GM12865 (cell line): ENCODE results near the gene LGR4.

Experiments
- DNase-seq: peaks from one replicate; pipeline ENCODE4 v3.0.0; 2010; ENCODE audit warnings: low read depth
- H3K4me3 ChIP-seq: 2 replicates; pipeline ENCODE4 v1.5.1; 2011; ENCODE audit warnings: mild to moderate bottlenecking, low read depth, low read length, control low read depth
- TF ChIP-seq, protein P1 (sequence below): IDR thresholded peaks from 2 replicates; pipeline ENCODE4 v1.5.1; 2011; ENCODE audit warnings: low read length, control low read depth, low read depth, inconsistent platforms; ENCODE audit not compliant: insufficient read depth; ENCODE audit errors: missing control alignments

The LGR4 gene

DNA sequence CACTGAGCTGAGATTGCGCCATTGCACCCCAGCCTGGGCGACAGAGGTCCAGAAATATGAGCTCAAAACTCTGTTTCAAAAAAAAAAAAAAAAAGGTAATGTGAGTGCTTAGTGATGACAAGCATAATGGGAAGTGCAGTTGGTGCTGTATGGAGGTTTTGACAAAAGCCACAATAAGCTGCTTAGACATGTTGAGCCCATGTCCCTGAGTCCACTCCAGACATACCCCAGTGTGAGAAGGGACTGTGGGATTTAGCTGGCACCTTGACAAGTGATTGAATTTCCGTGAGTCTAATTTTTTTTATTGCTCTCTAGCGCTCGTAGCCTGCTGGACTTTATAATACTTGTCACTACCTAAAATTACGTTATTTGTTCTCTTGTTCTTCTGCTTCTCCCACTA, 15.1 kb upstream of the LGR4 start:
- TF ChIP-seq, protein P1, sequence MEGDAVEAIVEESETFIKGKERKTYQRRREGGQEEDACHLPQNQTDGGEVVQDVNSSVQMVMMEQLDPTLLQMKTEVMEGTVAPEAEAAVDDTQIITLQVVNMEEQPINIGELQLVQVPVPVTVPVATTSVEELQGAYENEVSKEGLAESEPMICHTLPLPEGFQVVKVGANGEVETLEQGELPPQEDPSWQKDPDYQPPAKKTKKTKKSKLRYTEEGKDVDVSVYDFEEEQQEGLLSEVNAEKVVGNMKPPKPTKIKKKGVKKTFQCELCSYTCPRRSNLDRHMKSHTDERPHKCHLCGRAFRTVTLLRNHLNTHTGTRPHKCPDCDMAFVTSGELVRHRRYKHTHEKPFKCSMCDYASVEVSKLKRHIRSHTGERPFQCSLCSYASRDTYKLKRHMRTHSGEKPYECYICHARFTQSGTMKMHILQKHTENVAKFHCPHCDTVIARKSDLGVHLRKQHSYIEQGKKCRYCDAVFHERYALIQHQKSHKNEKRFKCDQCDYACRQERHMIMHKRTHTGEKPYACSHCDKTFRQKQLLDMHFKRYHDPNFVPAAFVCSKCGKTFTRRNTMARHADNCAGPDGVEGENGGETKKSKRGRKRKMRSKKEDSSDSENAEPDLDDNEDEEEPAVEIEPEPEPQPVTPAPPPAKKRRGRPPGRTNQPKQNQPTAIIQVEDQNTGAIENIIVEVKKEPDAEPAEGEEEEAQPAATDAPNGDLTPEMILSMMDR: no peak

DNA sequence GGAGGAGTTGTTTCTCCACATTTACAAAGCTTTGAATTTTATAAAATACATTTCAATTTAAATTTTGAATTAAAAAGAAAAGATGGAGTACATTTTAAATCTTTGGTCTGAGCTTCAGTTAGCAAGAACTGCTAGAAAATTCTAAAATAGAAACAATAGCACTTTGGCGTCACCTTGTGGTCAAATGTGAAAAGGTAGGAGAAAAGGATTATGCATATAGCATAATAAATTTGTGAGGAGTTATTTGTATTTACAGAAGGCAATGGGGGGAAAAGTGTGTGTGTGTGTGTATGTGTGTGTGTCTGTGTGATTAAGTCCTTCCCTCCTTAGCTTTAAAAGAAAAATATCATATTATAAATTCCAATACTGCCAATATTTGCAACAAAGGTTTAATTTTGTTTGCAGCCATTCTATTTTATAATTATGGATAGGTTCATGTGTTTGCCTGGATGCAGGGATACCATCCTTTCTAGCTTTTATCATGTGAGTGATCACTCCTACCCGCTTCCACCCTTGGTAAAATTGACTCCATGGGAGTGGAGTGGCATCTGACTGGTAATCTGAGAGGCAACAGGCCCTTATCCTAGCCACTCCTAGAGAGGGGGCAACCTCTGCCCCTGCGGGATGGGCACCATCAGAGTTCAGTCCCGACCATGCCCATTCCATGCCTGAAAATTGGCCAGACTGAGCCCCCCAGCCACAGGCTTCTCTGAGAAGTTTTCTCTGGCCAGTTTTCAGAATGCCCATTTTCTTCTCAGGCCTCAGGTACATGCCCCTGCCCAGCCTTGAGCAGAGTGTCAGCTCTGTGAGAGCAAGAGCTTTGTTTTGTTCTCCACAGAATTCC, 13.6 kb upstream of the LGR4 start:
- no peak overlapping the region for H3K4me3 ChIP-seq
- peak; percentile 60 for DNase-seq
- TF ChIP-seq, protein P1: peak; percentile 78

More for the DNA sequence above, 15.1 kb upstream of the LGR4 start:
- DNase-seq: no peak
- no peak overlapping the region for H3K4me3 ChIP-seq

DNA sequence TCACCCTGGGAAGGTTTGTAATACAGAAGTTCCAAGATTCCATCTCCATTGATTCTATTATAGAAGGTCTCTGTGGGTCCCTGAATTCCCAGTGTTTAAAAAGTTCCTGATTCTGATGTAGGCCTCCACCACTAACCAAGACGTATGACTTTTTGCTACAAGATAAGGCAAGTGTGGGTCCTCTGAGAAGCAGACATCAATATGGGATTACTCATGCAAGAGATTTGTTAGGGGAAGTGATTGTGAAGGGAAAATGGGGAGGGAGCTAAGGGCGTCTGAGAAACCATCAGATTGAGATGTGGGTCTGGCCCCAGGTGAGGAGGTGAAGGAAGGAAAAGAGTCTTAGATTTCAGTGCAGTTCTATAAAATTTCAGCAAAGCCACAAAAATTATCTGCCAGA, 10.2 kb upstream of the LGR4 start:
- no peak overlapping the region for H3K4me3 ChIP-seq
- TF ChIP-seq, protein P1: no peak
- no peak for DNase-seq

DNA sequence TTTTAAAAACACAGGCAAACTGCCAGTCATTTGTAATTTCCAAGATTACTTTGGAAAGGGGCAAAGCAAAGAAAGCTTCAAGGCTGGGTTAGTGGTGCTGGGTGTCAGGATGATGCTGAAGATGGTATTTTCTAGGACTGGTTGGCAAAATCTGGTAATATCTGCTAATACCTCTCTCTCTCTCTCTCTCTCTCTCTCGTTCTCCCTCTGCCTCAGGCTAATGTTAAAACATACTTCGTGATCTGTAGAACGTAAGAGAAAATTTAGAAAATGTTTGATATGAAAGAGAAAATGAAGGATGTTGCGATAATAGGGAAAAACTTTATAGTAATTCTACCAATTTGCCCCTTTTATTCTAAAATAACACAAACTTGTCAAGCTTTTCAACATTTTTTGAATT, 9.4 kb upstream of the LGR4 start:
- TF ChIP-seq, protein P1: no peak
- DNase-seq: no peak
- H3K4me3 ChIP-seq: no peak overlapping the region

DNA sequence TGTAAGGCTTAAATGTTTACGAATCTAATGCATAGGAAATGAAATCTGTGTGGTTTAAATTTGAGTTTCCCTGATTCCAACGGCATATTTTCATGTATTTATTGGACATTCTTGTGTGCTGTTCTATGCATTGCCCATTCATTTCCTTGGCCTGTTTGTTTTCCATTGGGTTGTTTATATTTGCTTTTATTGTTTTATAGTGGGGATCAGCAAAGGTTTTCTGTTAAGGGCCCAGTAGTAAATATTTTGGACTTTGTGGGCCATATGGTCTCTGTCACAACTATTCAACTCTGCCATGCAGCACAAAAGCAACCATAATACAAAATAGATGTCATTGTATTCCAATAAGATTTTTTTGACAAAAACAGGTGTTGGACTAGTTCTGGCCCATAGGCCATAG, 5.2 kb upstream of the LGR4 start:
- DNase-seq: no peak
- TF ChIP-seq, protein P1: no peak
- H3K4me3 ChIP-seq: no peak overlapping the region

DNA sequence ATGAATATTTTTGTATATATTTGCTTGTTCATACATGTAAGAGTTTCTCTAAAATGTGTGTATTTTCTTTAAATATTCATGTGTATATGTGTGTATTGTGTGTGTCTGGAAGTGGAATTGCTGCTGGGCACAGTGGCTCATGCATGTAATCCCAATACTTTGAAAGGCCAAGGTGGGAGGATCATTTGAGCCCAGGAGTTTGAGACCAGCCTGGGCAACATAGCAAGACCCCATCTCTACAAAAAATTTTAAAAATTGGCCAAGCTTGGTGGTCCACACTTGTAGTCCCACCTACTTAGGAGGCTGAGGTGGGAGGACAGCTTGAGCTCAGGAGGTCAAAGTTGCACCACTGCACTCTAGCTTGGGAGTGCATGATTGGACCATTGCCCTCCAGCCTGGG, 4.7 kb upstream of the LGR4 start:
- no peak overlapping the region for H3K4me3 ChIP-seq
- TF ChIP-seq, protein P1: no peak
- DNase-seq: no peak

DNA sequence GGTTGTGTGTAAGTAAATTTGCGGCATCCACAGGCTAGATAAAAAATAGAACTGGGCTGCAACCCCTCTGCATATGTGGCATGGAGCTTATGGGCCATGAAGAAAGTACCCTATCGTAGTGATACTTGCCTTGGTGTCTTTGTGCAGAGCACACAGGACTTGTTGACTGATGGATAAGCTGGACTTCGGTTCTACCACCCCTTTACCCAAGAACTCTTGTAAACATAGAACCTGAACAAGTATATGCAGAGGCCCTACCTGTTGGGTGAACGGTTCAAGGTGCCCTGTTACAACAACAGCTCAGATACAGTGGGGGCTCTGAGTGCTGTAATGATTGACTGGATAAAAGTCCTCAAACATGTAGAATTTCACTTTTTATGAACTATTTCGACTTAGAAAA, 3.0 kb upstream of the LGR4 start:
- H3K4me3 ChIP-seq: no peak overlapping the region
- TF ChIP-seq, protein P1: no peak
- no peak for DNase-seq
